ENCODE measurements around the gene MED8. TPM values are rescaled to one million over a fixed set of nuclear protein-coding genes. Genes with fewer than 3 reads are reported as not detected.

The MED8 gene
- polyA plus RNA-seq, 2 of the 4 experiments (the other 2 are of a cell fraction): 21.8 to 33.9 TPM

DNA sequence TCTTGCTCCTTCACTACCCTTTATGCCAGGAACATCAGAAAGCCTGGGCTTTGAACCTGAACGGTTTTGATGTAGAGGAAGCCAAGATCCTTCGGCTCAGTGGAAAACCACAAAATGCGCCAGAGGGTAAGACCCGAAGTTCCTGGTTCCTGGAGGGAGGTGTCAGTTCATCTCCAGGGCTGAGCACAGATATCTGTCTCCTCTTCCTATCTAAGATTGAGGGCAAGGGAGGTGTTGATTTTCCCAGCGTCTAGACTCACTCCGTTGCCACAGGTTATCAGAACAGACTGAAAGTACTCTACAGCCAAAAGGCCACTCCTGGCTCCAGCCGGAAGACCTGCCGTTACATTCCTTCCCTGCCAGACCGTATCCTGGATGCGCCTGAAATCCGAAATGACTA lies 29.9 kb downstream of the MED8 start:
- TF ChIP-seq JUNB (IDR thresholded peaks at IDR 0.05) (no peak), MYC (IDR thresholded peaks at IDR 0.05; ENCODE audit: borderline replicate concordance, low read length) (no peak), PHF8 (IDR thresholded peaks at IDR 0.05; ENCODE audit: borderline replicate concordance, low read depth) (no peak), BHLHE40 (IDR thresholded peaks at IDR 0.05; ENCODE audit: low read depth, low read length) (no peak), HOXB5 (CRISPR knock-in tag; IDR thresholded peaks at IDR 0.05) (no peak), JUN (IDR thresholded peaks at IDR 0.05) (no peak), CBX8 (IDR thresholded peaks at IDR 0.05) (no peak), RNF2 (IDR thresholded peaks at IDR 0.05; ENCODE audit: borderline replicate concordance, low read depth) (no peak), CEBPB (IDR thresholded peaks at IDR 0.05) (no peak), ESRRA (IDR thresholded peaks at IDR 0.05; ENCODE audit: borderline replicate concordance, low read length) (no peak), NFE2L2 (conservative IDR thresholded peaks at IDR 0.05; ENCODE audit: low read length) (no peak), RAD21 (conservative IDR thresholded peaks at IDR 0.05 in 1 of 2, IDR thresholded peaks at IDR 0.05 in 1 of 2) (no peak)
- TF ChIP-seq, protein P1, sequence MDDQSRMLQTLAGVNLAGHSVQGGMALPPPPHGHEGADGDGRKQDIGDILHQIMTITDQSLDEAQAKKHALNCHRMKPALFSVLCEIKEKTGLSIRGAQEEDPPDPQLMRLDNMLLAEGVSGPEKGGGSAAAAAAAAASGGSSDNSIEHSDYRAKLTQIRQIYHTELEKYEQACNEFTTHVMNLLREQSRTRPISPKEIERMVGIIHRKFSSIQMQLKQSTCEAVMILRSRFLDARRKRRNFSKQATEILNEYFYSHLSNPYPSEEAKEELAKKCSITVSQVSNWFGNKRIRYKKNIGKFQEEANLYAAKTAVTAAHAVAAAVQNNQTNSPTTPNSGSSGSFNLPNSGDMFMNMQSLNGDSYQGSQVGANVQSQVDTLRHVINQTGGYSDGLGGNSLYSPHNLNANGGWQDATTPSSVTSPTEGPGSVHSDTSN (IDR thresholded peaks at IDR 0.05): no peak
- TF ChIP-seq, protein P2, sequence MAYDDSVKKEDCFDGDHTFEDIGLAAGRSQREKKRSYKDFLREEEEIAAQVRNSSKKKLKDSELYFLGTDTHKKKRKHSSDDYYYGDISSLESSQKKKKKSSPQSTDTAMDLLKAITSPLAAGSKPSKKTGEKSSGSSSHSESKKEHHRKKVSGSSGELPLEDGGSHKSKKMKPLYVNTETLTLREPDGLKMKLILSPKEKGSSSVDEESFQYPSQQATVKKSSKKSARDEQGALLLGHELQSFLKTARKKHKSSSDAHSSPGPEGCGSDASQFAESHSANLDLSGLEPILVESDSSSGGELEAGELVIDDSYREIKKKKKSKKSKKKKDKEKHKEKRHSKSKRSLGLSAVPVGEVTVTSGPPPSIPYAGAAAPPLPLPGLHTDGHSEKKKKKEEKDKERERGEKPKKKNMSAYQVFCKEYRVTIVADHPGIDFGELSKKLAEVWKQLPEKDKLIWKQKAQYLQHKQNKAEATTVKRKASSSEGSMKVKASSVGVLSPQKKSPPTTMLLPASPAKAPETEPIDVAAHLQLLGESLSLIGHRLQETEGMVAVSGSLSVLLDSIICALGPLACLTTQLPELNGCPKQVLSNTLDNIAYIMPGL (CRISPR knock-in tag; IDR thresholded peaks at IDR 0.05; ENCODE audit: borderline replicate concordance): no peak
- TF ChIP-seq, protein P3, sequence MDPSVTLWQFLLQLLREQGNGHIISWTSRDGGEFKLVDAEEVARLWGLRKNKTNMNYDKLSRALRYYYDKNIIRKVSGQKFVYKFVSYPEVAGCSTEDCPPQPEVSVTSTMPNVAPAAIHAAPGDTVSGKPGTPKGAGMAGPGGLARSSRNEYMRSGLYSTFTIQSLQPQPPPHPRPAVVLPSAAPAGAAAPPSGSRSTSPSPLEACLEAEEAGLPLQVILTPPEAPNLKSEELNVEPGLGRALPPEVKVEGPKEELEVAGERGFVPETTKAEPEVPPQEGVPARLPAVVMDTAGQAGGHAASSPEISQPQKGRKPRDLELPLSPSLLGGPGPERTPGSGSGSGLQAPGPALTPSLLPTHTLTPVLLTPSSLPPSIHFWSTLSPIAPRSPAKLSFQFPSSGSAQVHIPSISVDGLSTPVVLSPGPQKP (IDR thresholded peaks at IDR 0.05; ENCODE audit: low read depth, low read length): no peak
- ChIA-PET POLR2A (interaction anchor here (1.8 kb wide), 1 partner anchor 55 kb away, joined by 5 read pairs; no protein-coding TSS in a partner anchor), CTCF (interaction anchor here (3.3 kb wide), 1 partner anchor 23 kb away, joined by 9 read pairs; no protein-coding TSS in a partner anchor)
- peak overlapping the region; percentile 79 for H3K4me2 ChIP-seq
- no peak for FAIRE-seq
- peaks cover 41% of the 10 kb centered on the region for H3K4me1 ChIP-seq
- no peak for ATAC-seq
- 4% methylated on average over 9 of the region's 11 CpGs for WGBS (ENCODE audit: missing lambda C conversion rate)
- peak overlapping the region; percentile 84 to 97 for H3K27ac ChIP-seq
- H3K9me3 ChIP-seq: no peaks in the 10 kb centered on the region
- no peak for DNase-seq (ENCODE audit: low read depth in 1 of 2, low spot score in 1 of 2)
- H3K4me3 ChIP-seq: peak overlapping the region; percentile 62

DNA sequence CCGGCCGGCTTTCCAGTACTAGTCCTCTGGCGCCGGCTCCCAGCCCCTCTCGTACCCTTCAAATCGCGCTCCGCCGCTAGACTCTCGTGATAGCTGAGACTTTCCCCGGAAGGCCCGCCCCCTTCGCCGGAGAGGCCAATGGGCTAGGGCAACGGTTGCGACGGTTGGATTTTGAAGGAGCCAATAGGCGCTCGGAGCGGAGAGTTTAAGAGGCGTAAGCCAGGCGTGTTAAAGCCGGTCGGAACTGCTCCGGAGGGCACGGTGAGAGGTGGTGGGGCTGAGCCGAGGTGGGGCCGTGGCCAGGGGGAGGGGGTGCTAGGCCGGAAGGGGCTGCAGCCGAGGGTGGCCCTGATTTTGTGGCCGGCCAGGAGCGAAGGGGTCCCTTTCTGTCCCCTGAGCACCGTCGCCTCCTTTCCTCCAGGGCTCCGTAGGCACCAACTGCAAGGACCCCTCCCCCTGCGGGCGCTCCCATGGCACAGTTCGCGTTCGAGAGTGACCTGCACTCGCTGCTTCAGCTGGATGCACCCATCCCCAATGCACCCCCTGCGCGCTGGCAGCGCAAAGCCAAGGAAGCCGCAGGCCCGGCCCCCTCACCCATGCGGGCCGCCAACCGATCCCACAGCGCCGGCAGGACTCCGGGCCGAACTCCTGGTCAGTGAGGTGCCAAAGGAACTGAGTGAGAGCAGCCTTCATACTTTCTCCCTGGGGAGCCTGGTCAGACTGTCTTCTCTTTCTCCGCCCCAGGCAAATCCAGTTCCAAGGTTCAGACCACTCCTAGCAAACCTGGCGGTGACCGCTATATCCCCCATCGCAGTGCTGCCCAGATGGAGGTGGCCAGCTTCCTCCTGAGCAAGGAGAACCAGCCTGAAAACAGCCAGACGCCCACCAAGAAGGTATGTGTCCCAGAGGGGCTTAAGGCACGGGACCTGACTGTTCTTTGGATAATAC lies 30.6 kb downstream of the MED8 start, which contains the start of gene CDC20:
Gene CDC20 (plus strand): TSS at position 236 of the 948 bp plus-strand sequence. CDS start 235 bp downstream, at position 471.
- no peak for FAIRE-seq
- TF ChIP-seq CHD2 (IDR thresholded peaks at IDR 0.05; ENCODE audit: low read length, partially characterized antibody) (peak; percentile 91), HOXB13 (CRISPR knock-in tag; IDR thresholded peaks at IDR 0.05; ENCODE audit: low read depth) (no peak), ESRRA (IDR thresholded peaks at IDR 0.05; ENCODE audit: borderline replicate concordance, low read length) (no peak), POLR2AphosphoS2 (conservative IDR thresholded peaks at IDR 0.05; ENCODE audit: low read length) (no peak), JUNB (IDR thresholded peaks at IDR 0.05) (no peak), BHLHE40 (IDR thresholded peaks at IDR 0.05; ENCODE audit: low read depth, low read length) (no peak), ZFP36 (IDR thresholded peaks at IDR 0.05; ENCODE audit: borderline replicate concordance, partially characterized antibody) (no peak), CHD4 (IDR thresholded peaks at IDR 0.05; ENCODE audit: borderline replicate concordance) (no peak), SREBF2 (IDR thresholded peaks at IDR 0.05) (no peak), PHF8 (IDR thresholded peaks at IDR 0.05; ENCODE audit: borderline replicate concordance, low read depth) (no peak), RARB (CRISPR knock-in tag; IDR thresholded peaks at IDR 0.05) (no peak), KDM1A (IDR thresholded peaks at IDR 0.05; ENCODE audit: low read depth) (no peak)
- TF ChIP-seq, protein P2 (CRISPR knock-in tag; IDR thresholded peaks at IDR 0.05; ENCODE audit: borderline replicate concordance): no peak
- TF ChIP-seq, protein P3 (IDR thresholded peaks at IDR 0.05; ENCODE audit: low read depth, low read length): no peak
- TF ChIP-seq, protein P4, sequence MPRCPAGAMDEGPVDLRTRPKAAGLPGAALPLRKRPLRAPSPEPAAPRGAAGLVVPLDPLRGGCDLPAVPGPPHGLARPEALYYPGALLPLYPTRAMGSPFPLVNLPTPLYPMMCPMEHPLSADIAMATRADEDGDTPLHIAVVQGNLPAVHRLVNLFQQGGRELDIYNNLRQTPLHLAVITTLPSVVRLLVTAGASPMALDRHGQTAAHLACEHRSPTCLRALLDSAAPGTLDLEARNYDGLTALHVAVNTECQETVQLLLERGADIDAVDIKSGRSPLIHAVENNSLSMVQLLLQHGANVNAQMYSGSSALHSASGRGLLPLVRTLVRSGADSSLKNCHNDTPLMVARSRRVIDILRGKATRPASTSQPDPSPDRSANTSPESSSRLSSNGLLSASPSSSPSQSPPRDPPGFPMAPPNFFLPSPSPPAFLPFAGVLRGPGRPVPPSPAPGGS (IDR thresholded peaks at IDR 0.05): no peak; the same call in 2 of the 3 replicates

More for the DNA sequence above, 30.6 kb downstream of the MED8 start, which contains the start of gene CDC20:
- Histone ChIP-seq H3K27ac (peak within 1 kb of the TSS; percentile 92 to 97), H3K9me3 (no peaks in the 10 kb centered on the region), H3K4me3 (peak within 1 kb of the TSS; percentile 62), H3K4me1 (peaks cover 41% of the 10 kb centered on the region), H3K4me2 (peak within 1 kb of the TSS; percentile 91)
- POLR2A ChIA-PET: interaction anchor here (0.5 to 2.6 kb wide), 12 partner anchors 9 to 587 kb away, joined by 3 to 37 read pairs (median 5); partner anchors contain the start of genes ELOVL1, MED8 and SZT2
- CTCF ChIA-PET: interaction anchor here (0.8 to 3.3 kb wide), 6 partner anchors 11 to 193 kb away, joined by 3 to 9 read pairs (median 3); no protein-coding TSS in a partner anchor
- peak; percentile 68 to 95 for DNase-seq (ENCODE audit: low read depth in 1 of 2, low spot score in 1 of 2)
- ATAC-seq: peak; percentile 91 to 96
- WGBS (ENCODE audit: missing lambda C conversion rate): 10% methylated on average over 2 of the region's 59 CpGs
